HG03064 (cell line): ENCODE results near the gene UGT1A8.
"Not testable (repeated sequence)": the region's sequence is repeated elsewhere in the genome, so short reads cannot be mapped to it uniquely, and the experiment has no call there.

Experiments used
- ATAC-seq: cut with Tn5 transposase; IDR thresholded peaks from one replicate; pipeline ENCODE4 v1.9.1; 2021; ENCODE audit warnings: low read depth; ENCODE audit not compliant: unreplicated experiment

UGT1A8 gene

GRCh38 chr2:233681521-233682099 is 64.2 kb downstream of the UGT1A8 start, which contains the start of gene UGT1A7:
UGT1A7 (plus strand) TSS chr2:233681901; CDS start chr2:233681938, 37 bp downstream.
- no peak for ATAC-seq

- ATAC-seq: no peak
These were observed 67.2 kb downstream of the UGT1A8 start for GRCh38 chr2:233684640-233685039.

- no peak for ATAC-seq
These were observed 69.5 kb downstream of the UGT1A8 start for GRCh38 chr2:233686928-233687327.

- no peak for ATAC-seq
These were observed 70.9 kb downstream of the UGT1A8 start for GRCh38 chr2:233688341-233688740.

- ATAC-seq: no peak
These were observed 71.6 kb downstream of the UGT1A8 start for GRCh38 chr2:233689031-233689430.

GRCh38 chr2:233689501-233689900 is 72.1 kb downstream of the UGT1A8 start:
- no peak for ATAC-seq

GRCh38 chr2:233690444-233690843 is 73.0 kb downstream of the UGT1A8 start:
- ATAC-seq: no peak

- no peak for ATAC-seq
These were observed 74.3 kb downstream of the UGT1A8 start for GRCh38 chr2:233691443-233692433.

- ATAC-seq: no peak
These were observed 75.2 kb downstream of the UGT1A8 start, which contains the start of gene UGT1A6 for GRCh38 chr2:233692648-233693047. UGT1A6 (plus strand) TSS chr2:233692890; CDS start chr2:233693005, 115 bp downstream.

- no peak for ATAC-seq
These were observed 76.5 kb downstream of the UGT1A8 start for GRCh38 chr2:233693963-233694362.

- ATAC-seq: no peak
These were observed 81.3 kb downstream of the UGT1A8 start for GRCh38 chr2:233698740-233699139.

- no peak for ATAC-seq
These were observed 82.1 kb downstream of the UGT1A8 start for GRCh38 chr2:233699424-233700027.

GRCh38 chr2:233700028-233700635 is 82.7 kb downstream of the UGT1A8 start:
- ATAC-seq: no peak

GRCh38 chr2:233700842-233701241 is 83.4 kb downstream of the UGT1A8 start:
- ATAC-seq: not testable (repeated sequence)

- ATAC-seq: no peak
These were observed 84.8 kb downstream of the UGT1A8 start for GRCh38 chr2:233702238-233702637.

GRCh38 chr2:233705911-233706506 is 88.6 kb downstream of the UGT1A8 start:
- no peak for ATAC-seq

- no peak for ATAC-seq
These were observed 89.3 kb downstream of the UGT1A8 start for GRCh38 chr2:233706720-233707119.

GRCh38 chr2:233707940-233708644 is 90.7 kb downstream of the UGT1A8 start:
- ATAC-seq: no peak

GRCh38 chr2:233708942-233709341 is 91.5 kb downstream of the UGT1A8 start:
- ATAC-seq: no peak
